NB4 (cell line): Measurements from ENCODE around the gene GBF1.

Experiments used
- TF ChIP-seq, protein P1 (sequence below): IDR thresholded peaks from one replicate; pipeline ENCODE4 v1.5.1; 2012; ENCODE audit warnings: low read depth, low read length
- TF ChIP-seq, protein P2 (sequence below): IDR thresholded peaks from 2 replicates; pipeline ENCODE4 v1.6.1; 2011; ENCODE audit warnings: low read depth, low read length

DNA sequence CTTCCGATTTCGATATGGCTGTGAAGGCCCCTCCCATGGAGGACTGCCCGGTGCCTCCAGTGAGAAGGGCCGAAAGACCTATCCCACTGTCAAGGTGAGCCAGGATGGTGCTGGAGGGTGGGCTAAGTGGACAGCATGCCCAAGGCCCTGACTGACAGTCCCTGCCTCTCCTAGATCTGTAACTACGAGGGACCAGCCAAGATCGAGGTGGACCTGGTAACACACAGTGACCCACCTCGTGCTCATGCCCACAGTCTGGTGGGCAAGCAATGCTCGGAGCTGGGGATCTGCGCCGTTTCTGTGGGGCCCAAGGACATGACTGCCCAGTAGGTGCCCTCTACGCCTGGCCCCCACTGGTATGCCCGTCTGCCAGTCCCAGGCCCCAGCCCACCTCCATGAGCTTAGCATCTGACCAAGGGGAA is 151.4 kb downstream of the GBF1 start:
- TF ChIP-seq, protein P1, sequence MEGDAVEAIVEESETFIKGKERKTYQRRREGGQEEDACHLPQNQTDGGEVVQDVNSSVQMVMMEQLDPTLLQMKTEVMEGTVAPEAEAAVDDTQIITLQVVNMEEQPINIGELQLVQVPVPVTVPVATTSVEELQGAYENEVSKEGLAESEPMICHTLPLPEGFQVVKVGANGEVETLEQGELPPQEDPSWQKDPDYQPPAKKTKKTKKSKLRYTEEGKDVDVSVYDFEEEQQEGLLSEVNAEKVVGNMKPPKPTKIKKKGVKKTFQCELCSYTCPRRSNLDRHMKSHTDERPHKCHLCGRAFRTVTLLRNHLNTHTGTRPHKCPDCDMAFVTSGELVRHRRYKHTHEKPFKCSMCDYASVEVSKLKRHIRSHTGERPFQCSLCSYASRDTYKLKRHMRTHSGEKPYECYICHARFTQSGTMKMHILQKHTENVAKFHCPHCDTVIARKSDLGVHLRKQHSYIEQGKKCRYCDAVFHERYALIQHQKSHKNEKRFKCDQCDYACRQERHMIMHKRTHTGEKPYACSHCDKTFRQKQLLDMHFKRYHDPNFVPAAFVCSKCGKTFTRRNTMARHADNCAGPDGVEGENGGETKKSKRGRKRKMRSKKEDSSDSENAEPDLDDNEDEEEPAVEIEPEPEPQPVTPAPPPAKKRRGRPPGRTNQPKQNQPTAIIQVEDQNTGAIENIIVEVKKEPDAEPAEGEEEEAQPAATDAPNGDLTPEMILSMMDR, result no peak
- TF ChIP-seq, protein P2, sequence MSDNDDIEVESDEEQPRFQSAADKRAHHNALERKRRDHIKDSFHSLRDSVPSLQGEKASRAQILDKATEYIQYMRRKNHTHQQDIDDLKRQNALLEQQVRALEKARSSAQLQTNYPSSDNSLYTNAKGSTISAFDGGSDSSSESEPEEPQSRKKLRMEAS, result no peak
